Activated naive CD8-positive, alpha-beta T cell treated with anti-CD3 and anti-CD28 coated beads, Interleukin-2, amount 50 U/mL, for 16 hours (primary cell): ENCODE measurements around the gene GARIN1A.
"Not testable (repeated sequence)": the region's sequence is repeated elsewhere in the genome, so short reads cannot be mapped to it uniquely, and the experiment has no call there.

Experiments used
- DNase-seq: peaks from one replicate; pipeline ENCODE4 v3.0.0-alpha.2; 2020; ENCODE audit warnings: low read depth, low spot score

GARIN1A gene

GRCh38 chr7:128683270-128683669, 11.2 kb downstream of the GARIN1A start:
- not testable (repeated sequence) for DNase-seq

GRCh38 chr7:128683738-128684137, 11.6 kb downstream of the GARIN1A start:
- DNase-seq: not testable (repeated sequence)

GRCh38 chr7:128687131-128687530, 15.0 kb downstream of the GARIN1A start:
- DNase-seq: no peak

- no peak for DNase-seq
Measured at GRCh38 chr7:128688492-128688891, 16.4 kb downstream of the GARIN1A start.

- not testable (repeated sequence) for DNase-seq
Measured at GRCh38 chr7:128689161-128689935, 17.3 kb downstream of the GARIN1A start.

- DNase-seq: no peak
Measured at GRCh38 chr7:128691227-128691626, 19.1 kb downstream of the GARIN1A start.

- DNase-seq: no peak
Measured at GRCh38 chr7:128692623-128693270, 20.7 kb downstream of the GARIN1A start.

GRCh38 chr7:128693373-128694015, 21.4 kb downstream of the GARIN1A start:
- DNase-seq: no peak

- DNase-seq: no peak
Measured at GRCh38 chr7:128694738-128695137, 22.6 kb downstream of the GARIN1A start.

- no peak for DNase-seq
Measured at GRCh38 chr7:128697302-128697905, 25.3 kb downstream of the GARIN1A start.

GRCh38 chr7:128699196-128699712, 27.2 kb downstream of the GARIN1A start:
- DNase-seq: no peak

- DNase-seq: no peak
Measured at GRCh38 chr7:128699895-128700294, 27.8 kb downstream of the GARIN1A start.

GRCh38 chr7:128701062-128701785, 29.1 kb downstream of the GARIN1A start:
- DNase-seq: no peak

- DNase-seq: no peak
Measured at GRCh38 chr7:128703609-128704241, 31.6 kb downstream of the GARIN1A start.

- DNase-seq: no peak
Measured at GRCh38 chr7:128705891-128706333, 33.8 kb downstream of the GARIN1A start.

- no peak for DNase-seq
Measured at GRCh38 chr7:128707752-128708151, 35.7 kb downstream of the GARIN1A start.

- DNase-seq: no peak
Measured at GRCh38 chr7:128708235-128708634, 36.1 kb downstream of the GARIN1A start.

- DNase-seq: no peak
Measured at GRCh38 chr7:128708824-128709223, 36.7 kb downstream of the GARIN1A start.

- DNase-seq: no peak
Measured at GRCh38 chr7:128710481-128710880, 38.4 kb downstream of the GARIN1A start.

- no peak for DNase-seq
Measured at GRCh38 chr7:128713794-128714193, 41.7 kb downstream of the GARIN1A start.
